MCF 10A (cell line): Measurements from ENCODE around the gene ZNF491. TPM values are rescaled to one million over a fixed set of nuclear protein-coding genes. Genes with fewer than 3 reads are reported as not detected.

Source experiments
- BruUV-seq: library from RNA; stranded (reverse); fragments of 400-500 nt; replicated peaks from 2 replicates; lab custom pipeline; 2021; lab: Mats Ljungman, UMichigan
- CTCF ChIA-PET: fragments of 300-600 bp; sonication (Branson Sonifier 250); formaldehyde crosslinking; extraction: SDS; loops from one replicate; lab custom pipeline; 2021; ENCODE audit warnings: antibody characterized with exemption, inconsistent platforms; lab: Yijun Ruan, JAX
- POLR2A ChIA-PET: fragments of 300-600, 350-650 bp; sonication (Branson Sonifier 250); formaldehyde crosslinking; extraction: SDS; loops from one replicate; lab custom pipeline; 2020; ENCODE audit warnings: antibody characterized with exemption, inconsistent platforms; lab: Yijun Ruan, JAX
- DNase-seq: peaks from one replicate; pipeline ENCODE4 v3.0.0-alpha.2; 2018; ENCODE audit not compliant: unreplicated experiment
- H3K27ac Mint-ChIP-seq: one replicate; pipeline ENCODE4 v1.8.0; 2022; ENCODE audit warnings: mild to moderate bottlenecking, low read depth, mixed read lengths; ENCODE audit not compliant: unreplicated experiment
- H3K27me3 Mint-ChIP-seq: one replicate; pipeline ENCODE4 v1.8.0; 2022; ENCODE audit warnings: mixed read lengths; ENCODE audit not compliant: insufficient read depth, unreplicated experiment
- H3K36me3 Mint-ChIP-seq: one replicate; pipeline ENCODE4 v1.8.0; 2022; ENCODE audit warnings: mild to moderate bottlenecking, moderate library complexity, mixed read lengths; ENCODE audit not compliant: insufficient read depth, unreplicated experiment
- H3K4me1 Mint-ChIP-seq: one replicate; pipeline ENCODE4 v1.8.0; 2022; ENCODE audit warnings: mixed read lengths; ENCODE audit not compliant: insufficient read depth, unreplicated experiment
- H3K4me3 Mint-ChIP-seq: one replicate; pipeline ENCODE4 v1.8.0; 2022; ENCODE audit warnings: mild to moderate bottlenecking, moderate library complexity, mixed read lengths; ENCODE audit not compliant: unreplicated experiment
- H3K9me3 Mint-ChIP-seq: one replicate; pipeline ENCODE4 v1.8.0; 2022; ENCODE audit warnings: mixed read lengths; ENCODE audit not compliant: unreplicated experiment
- CTCF ChIP-seq: fragments of 200-600 bp; IDR thresholded peaks from one replicate; pipeline ENCODE4 v1.8.0; 2022; ENCODE audit warnings: antibody characterized with exemption, mild to moderate bottlenecking; ENCODE audit not compliant: unreplicated experiment
- intact Hi-C: fragments of 100-400 bp; cut with micrococcal nuclease; formaldehyde crosslinking; loops from 2 replicates; pipeline ENCODE4 v1.14.1; 2022
- total RNA-seq: library from RNA; stranded (reverse); gene quantifications from 2 replicates; pipeline ENCODE4 v1.2.3, GENCODE V29; 2022

Gene ZNF491
- total RNA-seq, 1 experiment from 2014 or later = not detected

GRCh38 chr19:11856596-11857250 is 58.4 kb downstream of the ZNF491 start:
- Mint-ChIP-seq H3K9me3 (peaks cover 36% of the 10 kb centered on the region), H3K4me1 (no peaks in the 10 kb centered on the region), H3K27ac (no peak overlapping the region), H3K36me3 (no peaks in the 10 kb centered on the region), H3K27me3 (no peaks in the 10 kb centered on the region), H3K4me3 (no peak overlapping the region)
- BruUV-seq = no TSS peak
- POLR2A ChIA-PET = no interaction called here
- no peak for TF ChIP-seq CTCF
- no peak for DNase-seq
- intact Hi-C loops = no loop called here
- CTCF ChIA-PET = interaction anchor here (0.9 kb wide), 1 partner anchor 132 kb away, joined by 3 read pairs; no protein-coding TSS in a partner anchor

Other genes with a start within 250 kb of the ZNF491 start
- gene ELOF1, start 239.3 kb upstream of the ZNF491 start, total RNA-seq = 72.1 and 78.7 TPM in 2 replicates
- not detected in 2 replicates for gene ACP5, start 220.9 kb upstream of the ZNF491 start, total RNA-seq
- gene ZNF627, start 201.0 kb upstream of the ZNF491 start, total RNA-seq = 8.7 and 10.9 TPM in 2 replicates
- gene ZNF823, start 59.6 kb upstream of the ZNF491 start, total RNA-seq = 0.54 and 1.9 TPM in 2 replicates
- gene ZNF441, start 31.5 kb upstream of the ZNF491 start, total RNA-seq = 3.4 and 4.2 TPM in 2 replicates
- 2.6 and 3.5 TPM in 2 replicates for gene ZNF440, start 15.8 kb downstream of the ZNF491 start, total RNA-seq
- not detected in 2 replicates for gene ZNF439, start 50.2 kb downstream of the ZNF491 start, total RNA-seq
- not detected in 2 replicates for gene ZNF69, start 89.3 kb downstream of the ZNF491 start, total RNA-seq
- 5.6 and 5.9 TPM in 2 replicates for gene ZNF700, start 126.6 kb downstream of the ZNF491 start, total RNA-seq
- gene ZNF763, start 166.5 kb downstream of the ZNF491 start, total RNA-seq = 0.23 and 0.25 TPM in 2 replicates
- gene ZNF433, start 237.2 kb downstream of the ZNF491 start, total RNA-seq = 1.3 and 1.6 TPM in 2 replicates